Measurements from ENCODE around the gene ABCF2. TPM values are rescaled to one million over a fixed set of nuclear protein-coding genes. Genes with fewer than 3 reads are reported as not detected.

Gene ABCF2
- total RNA-seq, 6 donors from 2014 or later = 19.8 to 48.2 (median 28.6) TPM

GRCh38 chr7:151242159-151243044 is 15.4 kb upstream of the ABCF2 start:
- H3K36me3 ChIP-seq = peaks cover 17 to 47% (median 30%) of the 10 kb centered on the region in 4 donors
- ATAC-seq (ENCODE audit: low FRiP score in 2 of 2) (no peak), DNase-seq (no peak)

GRCh38 chr7:151241755-151242096 is 14.7 kb upstream of the ABCF2 start:
- H3K27me3 ChIP-seq = peaks cover 0 to 13% (median 6%) of the 10 kb centered on the region in 4 donors
- H3K4me1 ChIP-seq = peaks cover 29 to 40% (median 33%) of the 10 kb centered on the region in 4 donors
- H3K4me3 ChIP-seq = no peak overlapping the region
- 79 to 89% methylated on average over 3 to 9 of the region's 9 CpGs for WGBS, 2 donors
- DNase-seq = no peak
- no peak overlapping the region for H3K27ac ChIP-seq
- no peak for ATAC-seq (ENCODE audit: low FRiP score in 2 of 2)
- TF ChIP-seq CTCF (IDR thresholded peaks at IDR 0.05) (no peak), POLR2AphosphoS5 (IDR thresholded peaks at IDR 0.05) (no peak), POLR2A (IDR thresholded peaks at IDR 0.05) (no peak), EP300 (IDR thresholded peaks at IDR 0.05) (no peak)
- H3K9me3 ChIP-seq = no peaks in the 10 kb centered on the region
- H3K36me3 ChIP-seq = peaks cover 21 to 54% (median 36%) of the 10 kb centered on the region in 4 donors

More at GRCh38 chr7:151242159-151243044, 15.4 kb upstream of the ABCF2 start:
- Histone ChIP-seq H3K27me3 (peaks cover 0 to 13% (median 6%) of the 10 kb centered on the region in 4 donors), H3K27ac (no peak overlapping the region), H3K4me1 (peaks cover 34 to 46% (median 39%) of the 10 kb centered on the region in 4 donors), H3K9me3 (no peaks in the 10 kb centered on the region), H3K4me3 (no peak overlapping the region)
- no peak for TF ChIP-seq EP300 (IDR thresholded peaks at IDR 0.05)
- no peak for TF ChIP-seq POLR2A (IDR thresholded peaks at IDR 0.05)
- TF ChIP-seq POLR2AphosphoS5 (IDR thresholded peaks at IDR 0.05) = no peak
- no peak for TF ChIP-seq CTCF (IDR thresholded peaks at IDR 0.05)
- 64 to 69% methylated on average over 14 to 19 of the region's 20 CpGs for WGBS, 2 donors

- Histone ChIP-seq H3K4me3 (no peak overlapping the region), H3K9me3 (no peaks in the 10 kb centered on the region), H3K27me3 (peaks cover 0 to 13% (median 6%) of the 10 kb centered on the region in 4 donors), H3K27ac (no peak overlapping the region), H3K4me1 (peaks cover 29 to 34% (median 31%) of the 10 kb centered on the region in 4 donors), H3K36me3 (peaks cover 21 to 60% (median 41%) of the 10 kb centered on the region in 4 donors)
- TF ChIP-seq CTCF (IDR thresholded peaks at IDR 0.05) = no peak
- no peak for TF ChIP-seq POLR2AphosphoS5 (IDR thresholded peaks at IDR 0.05)
- TF ChIP-seq EP300 (IDR thresholded peaks at IDR 0.05) = no peak
- TF ChIP-seq POLR2A (IDR thresholded peaks at IDR 0.05) = no peak
- 86 to 93% methylated on average over 7 of the region's 7 CpGs for WGBS, 2 donors
- DNase-seq (no peak), ATAC-seq (ENCODE audit: low FRiP score in 2 of 2) (no peak)
Observed at GRCh38 chr7:151240942-151241754, 14.1 kb upstream of the ABCF2 start.

GRCh38 chr7:151240536-151240935 is 13.5 kb upstream of the ABCF2 start:
- ATAC-seq (ENCODE audit: low FRiP score in 2 of 2) = no peak
- peaks cover 25 to 28% (median 26%) of the 10 kb centered on the region in 4 donors for H3K4me1 ChIP-seq
- no peak for DNase-seq
- H3K4me3 ChIP-seq = no peak overlapping the region
- peaks cover 0 to 10% (median 4%) of the 10 kb centered on the region in 4 donors for H3K27me3 ChIP-seq
- no peaks in the 10 kb centered on the region for H3K9me3 ChIP-seq
- 68 to 83% methylated on average over 4 of the region's 4 CpGs for WGBS, 2 donors
- peaks cover 21 to 66% (median 45%) of the 10 kb centered on the region in 4 donors for H3K36me3 ChIP-seq
- TF ChIP-seq CTCF (IDR thresholded peaks at IDR 0.05) (no peak), POLR2A (IDR thresholded peaks at IDR 0.05) (no peak), POLR2AphosphoS5 (IDR thresholded peaks at IDR 0.05) (no peak), EP300 (IDR thresholded peaks at IDR 0.05) (no peak)
- H3K27ac ChIP-seq = no peak overlapping the region

All from upper lobe of left lung (tissue), 6 donors.